ENCODE data around the gene NRARP.

NRARP gene

DNA sequence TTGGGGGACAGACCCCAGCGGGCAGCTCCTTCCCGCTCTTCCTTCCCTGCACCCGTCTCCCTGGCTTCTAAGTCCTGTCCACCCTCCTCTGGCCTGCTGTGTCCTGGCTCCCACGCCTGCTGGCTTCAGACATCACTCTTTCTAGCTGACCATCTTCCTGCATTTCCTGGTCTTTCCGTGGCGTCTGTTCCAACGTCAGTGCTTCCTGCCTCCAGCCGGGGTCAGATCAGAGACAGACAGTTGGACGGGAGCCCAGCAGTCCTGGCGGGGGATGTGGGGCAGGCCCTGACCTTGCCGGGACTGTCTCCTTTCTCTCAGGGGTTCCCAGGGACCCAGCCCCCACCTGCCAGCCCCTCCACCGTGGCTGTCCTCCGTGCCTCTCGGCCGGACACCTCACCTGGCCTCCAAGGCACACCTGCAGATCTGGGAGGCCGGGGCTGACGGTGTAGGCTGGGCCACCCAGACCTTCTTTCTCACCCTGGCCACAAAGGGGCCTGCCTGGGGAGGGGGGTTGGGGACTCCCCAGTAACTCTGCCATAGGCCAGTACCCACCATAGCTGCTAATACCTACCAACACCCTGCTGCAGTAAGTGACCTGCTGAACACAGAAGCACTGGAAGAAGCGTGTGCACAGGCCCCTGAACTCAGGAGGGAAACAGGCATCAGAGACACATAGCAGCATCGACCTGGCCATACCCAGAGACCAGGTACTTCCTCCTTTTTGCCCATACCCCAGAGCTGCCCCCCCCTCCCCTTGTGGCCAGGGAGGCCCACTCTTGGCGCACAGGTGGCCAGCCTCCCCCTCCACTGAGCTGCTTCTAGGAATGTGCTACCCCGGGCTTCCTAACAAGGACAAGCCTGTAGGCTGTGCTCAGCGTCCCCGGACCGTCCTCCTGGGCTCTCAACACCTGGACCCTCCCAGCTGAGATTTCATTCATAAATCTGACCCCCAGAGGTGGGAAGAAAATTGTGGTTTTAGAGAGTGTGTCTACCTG is 5.1 kb downstream of the NRARP start:
- DNase-seq: no peak

DNA sequence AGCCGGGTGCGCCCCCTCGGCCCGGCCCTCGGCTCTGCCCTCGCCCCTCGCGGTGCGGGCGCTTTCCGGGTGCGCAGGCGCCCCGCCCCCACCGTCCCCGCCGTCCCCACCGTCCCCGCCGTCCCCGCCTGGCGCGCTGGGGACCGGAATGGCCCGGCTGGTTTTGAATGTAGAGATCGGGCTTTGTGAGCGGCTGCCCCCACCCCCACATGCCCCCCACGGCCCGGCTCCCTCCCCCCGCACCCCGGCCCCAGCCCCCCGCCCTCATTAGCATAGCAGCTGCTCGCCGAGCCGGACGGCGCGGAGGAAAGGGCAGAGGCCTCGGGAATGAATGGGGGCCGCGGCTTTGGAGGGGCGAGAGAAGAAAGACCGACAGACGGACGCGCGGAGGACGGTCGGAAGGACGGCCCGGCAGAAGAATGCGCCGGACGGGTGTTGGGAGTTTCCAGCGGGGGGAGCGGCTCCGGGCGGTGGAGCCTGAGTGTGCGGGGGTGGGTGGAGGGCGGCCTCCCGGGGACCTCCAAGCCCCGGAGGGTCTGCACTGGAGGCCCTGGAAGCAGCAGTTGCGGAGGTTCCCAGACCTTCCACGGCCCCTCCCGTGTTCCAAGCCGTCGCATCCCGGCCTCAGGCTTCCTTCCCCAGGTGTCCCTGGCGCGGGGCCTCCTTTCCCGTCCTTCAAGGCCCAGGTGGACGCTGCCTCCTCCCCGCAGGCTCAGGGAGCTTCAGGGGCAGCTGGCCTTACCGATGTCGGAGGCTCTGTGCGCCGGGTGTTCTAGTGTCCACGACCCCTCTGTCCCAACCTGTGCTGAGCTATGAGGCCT is 6.0 kb downstream of the NRARP start:
- DNase-seq: no peak

DNA sequence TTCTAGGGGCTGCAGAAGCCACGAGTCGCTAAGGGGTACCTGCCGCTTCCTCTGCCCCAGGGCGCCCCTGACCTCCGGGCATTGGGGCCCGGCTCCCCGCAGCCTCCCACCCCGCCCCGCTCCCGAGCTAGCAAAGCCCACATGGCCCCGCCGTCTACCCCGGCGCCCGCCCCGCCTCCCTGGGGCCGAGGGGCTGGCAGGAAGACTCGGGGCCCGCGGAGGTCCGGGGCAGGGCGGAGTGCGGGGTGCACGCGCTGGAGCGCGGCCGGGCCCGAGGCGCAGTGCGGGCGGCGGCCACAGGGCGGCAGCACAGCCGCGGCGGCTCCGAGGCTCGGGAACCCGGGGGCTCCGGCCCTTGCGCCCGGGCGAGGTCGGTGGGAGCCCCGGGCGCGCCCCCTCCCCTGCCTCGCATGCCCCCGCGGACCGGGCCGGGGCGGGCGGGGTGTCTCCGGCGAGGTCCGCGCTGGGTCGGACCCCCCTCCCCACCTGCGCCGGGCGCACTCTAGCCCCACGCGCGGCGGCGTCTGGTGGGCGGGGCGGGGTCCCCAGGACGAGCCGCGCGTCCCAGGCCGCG is 6.7 kb downstream of the NRARP start:
- DNase-seq: no peak

DNA sequence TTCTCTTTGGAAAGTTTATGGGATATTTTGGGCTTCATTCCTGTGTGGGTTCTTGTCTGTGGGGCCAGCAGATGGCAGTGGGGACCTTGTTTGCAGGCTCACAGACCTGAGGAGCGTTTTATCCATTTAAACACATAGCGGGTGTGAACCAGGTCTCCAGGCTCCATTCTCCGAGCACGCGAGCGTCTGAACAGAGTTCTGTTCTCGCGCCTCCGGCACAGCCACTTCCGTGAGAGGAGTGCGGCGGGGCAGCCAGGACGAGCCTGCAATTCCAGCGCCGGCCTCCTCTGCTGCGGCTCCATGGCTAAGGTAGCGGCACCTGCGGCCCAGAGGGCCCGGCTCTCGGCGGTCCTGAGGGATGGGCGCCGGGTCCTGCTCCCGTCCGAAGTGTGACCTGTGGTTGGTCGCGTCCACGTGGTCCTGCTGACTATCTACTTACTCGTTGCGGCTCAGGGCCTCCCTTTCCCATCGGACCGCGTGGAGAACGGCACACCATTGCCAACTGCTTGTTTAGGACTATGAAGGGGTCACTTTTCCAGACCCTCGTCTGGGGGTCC is 7.3 kb downstream of the NRARP start:
- DNase-seq: peak; percentile 28

DNA sequence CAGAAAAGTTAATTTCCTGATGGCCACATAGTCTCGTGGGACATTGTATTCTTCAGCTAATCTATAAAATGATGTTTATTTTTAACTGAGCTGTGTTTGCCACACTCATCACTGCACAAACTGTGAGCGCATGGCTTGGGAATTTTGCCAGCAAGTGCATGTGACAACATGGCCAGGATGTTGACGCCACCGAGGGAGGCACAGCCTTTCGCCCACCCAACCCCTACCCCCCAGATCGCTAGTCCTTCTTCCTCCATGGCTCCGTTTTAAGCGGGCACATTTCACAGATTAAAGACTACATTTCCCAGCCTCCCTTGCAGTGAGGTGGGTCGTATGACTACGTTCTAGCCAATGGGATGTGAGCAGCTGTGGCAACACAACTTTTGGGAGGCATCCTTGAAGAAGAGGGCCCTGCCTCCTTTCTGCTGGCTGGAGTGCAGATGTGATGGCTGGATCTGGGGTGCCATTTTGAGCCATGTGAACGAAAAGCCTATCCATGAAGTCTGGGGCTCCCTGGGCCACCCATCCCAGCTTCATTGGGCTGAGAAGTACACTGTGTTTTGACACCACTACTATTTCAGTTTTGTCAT is 7.9 kb downstream of the NRARP start:
- DNase-seq: peak; percentile 17

DNA sequence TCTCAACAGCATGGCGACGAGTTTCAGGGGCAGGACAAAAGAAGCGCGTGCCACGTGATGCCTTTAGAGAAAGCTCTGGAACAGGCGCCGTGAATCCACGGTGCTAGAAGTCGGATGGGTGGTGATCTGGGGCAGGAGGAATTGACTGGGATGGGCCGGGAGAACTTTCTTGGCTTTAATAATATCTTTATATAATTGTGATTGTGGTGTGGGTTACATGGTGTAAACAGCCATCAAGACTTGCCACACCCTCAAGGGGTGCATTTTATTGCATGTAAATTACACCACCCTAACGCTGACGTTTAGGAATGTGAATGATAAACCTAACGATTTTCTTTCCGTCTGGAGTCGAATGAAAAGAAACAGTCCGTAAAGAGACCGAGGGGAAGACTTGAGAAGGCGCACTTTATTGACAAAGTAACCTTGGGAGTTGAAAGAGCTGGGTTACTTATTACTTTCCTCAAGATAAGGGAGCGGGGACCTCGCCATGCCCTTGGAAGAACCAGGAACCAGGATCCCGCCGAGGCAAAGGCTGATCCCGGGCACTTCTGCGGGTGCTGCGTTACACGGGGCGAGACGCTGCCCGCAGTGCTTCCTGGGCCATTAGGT is 8.5 kb downstream of the NRARP start:
- no peak for DNase-seq

DNA sequence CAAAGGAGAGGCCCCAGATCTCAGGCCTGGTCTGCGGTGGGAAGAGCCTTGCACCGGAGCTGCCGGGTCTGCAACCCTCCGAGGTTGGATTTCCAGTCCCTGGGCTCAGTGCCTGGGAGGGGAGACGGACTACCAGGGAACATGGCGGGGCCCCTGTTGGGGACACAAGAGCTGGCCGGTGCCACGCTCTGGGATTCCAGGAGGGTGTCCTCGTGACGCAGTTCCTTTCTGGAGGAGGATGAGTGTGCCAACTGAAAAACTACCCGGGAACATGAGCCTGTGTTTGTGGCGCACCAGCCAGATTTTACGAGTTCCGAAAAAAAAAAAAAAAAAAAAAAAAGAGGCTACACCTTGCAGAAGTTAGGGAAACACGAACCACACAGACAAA is 9.0 kb downstream of the NRARP start:
- DNase-seq: no peak

DNA sequence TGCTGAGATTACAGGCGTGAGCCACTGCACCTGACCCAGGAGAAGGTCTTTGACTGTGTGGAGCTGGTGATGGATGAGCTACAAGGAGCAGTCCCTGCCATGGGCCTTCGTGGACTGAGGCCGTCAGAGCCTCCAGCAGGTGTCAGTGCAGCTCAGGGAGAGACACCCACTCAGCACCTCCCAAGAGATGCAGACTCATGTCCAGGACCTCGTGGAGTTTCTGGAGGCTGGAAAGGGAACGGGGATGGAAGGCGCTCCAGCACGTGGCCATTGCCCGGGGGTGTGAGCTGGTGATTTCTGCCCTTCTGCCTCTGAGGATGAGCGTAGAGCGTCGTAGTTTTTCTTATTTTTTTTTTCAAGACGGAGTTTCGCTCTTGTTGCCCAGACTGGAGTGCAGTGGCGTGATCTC is 15.1 kb downstream of the NRARP start:
- DNase-seq: peak; percentile 17

DNA sequence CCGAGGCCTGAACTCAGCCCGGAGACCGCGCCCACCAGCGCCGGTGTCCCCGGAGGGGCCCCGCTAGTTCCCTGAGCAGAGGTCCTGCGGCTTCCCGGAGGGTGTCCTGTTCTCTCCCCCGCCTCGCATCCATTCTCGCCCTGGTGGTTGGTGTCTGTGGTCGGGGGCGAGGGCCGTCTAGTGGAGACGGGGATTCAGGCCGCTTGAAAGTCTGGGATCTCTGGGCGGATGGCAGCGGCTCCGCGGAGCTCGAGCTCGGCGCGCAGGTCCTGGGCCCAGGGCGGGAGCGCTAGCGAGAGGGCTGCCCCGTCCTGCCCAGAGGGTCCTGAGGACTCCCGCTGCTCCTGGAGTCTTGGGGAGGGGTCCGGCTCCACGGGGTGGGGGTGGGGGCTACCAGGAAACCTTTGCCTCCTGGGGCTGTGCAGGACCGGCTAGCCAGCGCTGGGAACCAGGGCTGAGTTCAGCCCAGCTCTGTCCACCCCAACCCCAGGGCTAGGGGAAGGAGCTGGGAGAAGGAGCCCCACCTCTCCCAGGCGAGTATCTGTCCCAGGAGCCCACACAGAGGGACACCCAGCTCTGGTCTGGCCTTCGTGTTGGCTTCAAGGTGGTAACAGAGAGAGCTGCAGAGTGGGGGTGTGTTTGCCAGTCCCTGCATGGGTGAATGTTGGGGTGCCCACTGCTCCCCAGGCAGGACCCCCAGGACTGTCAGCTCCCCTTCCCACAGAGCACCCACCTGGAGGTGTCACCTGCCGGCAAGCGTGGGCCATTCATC is 20.5 kb downstream of the NRARP start:
- no peak for DNase-seq

DNA sequence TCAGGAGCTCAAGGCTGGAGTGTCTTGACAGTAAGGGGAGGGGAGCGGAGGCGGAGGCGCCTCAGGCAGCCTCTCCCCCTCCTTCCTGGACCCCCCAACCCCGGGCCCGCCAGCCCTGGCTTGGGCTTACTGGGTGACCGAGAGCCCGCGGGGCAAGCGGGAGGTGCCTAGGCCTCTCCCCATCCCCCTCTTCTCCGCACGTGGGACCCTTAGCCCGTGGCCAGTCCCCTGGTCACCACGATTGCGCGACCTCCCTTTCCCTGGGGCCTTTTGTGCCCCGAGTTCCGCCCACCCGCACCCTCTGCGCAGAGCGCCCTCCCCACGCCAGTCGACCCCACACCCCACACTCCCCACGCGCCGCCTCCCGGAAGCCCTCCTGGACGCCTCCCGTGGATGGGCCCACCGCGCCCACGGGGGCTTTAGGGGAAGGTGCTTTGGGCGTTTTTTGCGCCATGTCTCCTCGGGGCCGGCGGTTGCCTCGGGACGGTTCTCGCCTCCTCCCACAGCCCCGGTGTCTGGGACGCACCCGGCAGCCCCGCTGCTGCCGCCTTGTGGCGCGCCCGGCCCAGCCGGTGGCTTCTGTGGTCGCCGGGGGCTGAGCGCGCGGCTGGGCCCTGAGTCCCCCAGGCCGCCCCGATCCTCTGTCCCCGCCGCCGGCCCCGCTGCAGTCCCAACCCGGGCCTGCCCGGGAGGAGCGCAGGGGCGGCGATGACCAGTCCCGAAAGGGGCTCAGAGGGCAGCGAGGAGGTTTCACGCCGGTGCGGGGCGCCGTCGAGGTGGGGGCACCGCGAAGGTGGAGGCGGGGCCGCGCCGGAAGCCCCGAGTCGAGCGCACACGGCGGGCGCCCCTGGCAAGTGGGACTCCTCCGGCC is 21.4 kb downstream of the NRARP start:
- DNase-seq: no peak

DNA sequence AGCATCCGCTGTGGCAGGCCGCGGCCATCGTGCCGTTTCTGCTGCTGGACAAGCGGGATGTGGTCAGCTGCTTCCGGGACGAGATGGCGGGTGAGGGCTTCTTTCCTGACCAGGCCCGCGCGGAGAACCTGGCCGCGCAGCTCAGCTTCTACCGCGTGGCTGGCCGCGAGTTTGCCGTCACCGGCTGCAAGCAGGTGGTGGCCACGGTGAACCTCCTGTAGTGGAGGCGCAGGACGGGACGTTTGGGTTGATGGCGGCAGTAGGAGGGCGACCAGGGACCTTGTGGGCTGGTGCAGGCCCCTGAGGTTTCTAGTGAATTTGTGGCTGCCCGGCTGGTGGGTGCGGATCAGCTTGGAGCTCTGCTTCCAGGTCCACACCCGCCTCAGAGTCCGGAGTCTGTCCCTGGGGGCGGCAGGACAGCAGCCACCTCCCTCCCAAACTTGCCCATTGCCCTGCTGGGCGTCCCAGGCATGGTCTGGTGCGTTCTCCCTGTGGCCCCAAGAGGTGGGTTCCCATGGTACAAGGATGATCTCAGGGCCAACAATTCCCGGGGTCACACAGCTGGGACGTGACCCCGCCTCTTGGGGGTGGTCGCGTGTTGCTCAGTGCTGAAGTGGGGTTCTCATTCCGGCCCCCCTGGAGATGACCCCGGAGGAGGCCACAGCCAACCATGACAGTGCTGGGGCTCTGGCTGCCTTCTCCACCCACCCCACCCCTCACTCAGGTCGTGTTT is 22.2 kb downstream of the NRARP start:
- no peak for DNase-seq

DNA sequence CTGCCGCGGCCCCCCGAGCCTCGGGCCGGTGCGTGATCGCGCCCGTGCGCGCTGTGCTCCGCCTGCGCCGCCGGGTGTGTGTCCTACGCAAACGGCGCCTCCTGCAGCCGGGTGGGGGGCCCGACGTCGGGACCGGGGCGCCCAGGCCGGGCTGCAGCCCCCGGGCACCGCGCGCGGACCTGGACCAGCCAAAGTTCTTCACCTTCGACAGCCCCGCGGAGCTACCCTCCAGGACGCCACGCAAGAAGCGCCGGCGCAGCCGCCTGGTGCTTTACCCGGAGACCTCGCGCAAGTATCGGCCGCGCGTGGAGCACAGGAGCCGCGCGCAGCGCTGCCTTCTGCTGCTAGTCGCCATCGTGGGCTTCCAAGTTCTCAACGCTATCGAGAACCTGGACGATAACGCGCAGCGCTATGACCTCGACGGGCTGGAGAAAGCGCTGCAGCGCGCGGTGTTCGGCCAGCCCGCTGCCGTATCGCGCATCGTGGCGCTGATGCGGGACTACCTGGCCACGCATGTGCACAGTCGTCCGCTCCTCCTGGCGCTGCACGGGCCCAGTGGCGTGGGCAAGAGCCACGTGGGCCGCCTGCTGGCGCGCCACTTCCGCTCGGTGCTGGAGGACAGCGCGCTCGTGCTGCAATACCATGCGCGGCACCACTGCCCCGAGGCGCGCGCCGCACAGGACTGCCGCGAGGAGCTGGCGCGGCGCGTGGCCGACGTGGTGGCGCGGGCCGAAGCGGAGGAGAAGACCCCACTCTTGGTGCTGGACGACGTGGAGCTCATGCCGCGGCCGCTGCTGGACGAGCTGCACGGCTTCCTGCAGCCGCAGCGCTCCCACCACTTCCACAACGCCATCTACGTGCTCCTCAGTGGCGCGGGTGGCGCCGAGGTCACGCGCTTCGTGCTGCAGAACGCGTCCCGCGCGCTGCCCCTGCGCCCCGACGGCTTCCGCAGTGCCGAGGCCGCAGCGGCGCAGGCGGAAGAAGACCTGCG is 23.1 kb downstream of the NRARP start:
- no peak for DNase-seq

DNA sequence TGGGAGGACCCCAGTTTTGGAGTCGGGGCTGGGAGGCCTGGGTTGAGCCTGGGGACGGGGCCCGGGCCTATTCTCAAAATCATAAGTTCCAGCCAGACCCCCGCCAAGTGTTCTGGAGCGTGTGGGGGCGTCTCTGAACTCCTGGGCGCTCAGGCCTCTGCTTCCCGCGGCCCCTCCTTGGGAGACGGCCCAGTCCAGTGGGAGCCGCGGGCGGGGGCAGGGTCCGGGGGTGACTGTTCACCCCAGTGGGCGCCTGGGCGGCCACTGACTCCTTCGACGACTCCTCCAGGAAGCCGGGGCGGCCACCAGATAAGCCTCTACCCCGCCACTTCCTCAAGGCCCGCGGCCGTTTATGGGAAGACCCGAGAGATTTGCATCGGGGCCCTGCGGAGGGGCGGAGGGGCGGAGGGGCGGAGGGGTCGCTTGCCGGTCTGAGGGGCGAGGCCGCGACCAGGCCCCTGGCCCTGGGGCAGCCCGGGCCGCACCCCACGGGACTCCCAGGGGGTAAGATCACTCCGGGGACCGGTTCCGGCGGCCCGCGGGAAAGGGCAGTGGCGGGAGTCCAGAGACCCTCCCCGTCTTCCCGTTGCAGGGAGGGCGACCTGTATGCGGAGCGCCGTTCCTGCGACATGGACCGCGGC is 23.9 kb downstream of the NRARP start:
- no peak for DNase-seq

DNA sequence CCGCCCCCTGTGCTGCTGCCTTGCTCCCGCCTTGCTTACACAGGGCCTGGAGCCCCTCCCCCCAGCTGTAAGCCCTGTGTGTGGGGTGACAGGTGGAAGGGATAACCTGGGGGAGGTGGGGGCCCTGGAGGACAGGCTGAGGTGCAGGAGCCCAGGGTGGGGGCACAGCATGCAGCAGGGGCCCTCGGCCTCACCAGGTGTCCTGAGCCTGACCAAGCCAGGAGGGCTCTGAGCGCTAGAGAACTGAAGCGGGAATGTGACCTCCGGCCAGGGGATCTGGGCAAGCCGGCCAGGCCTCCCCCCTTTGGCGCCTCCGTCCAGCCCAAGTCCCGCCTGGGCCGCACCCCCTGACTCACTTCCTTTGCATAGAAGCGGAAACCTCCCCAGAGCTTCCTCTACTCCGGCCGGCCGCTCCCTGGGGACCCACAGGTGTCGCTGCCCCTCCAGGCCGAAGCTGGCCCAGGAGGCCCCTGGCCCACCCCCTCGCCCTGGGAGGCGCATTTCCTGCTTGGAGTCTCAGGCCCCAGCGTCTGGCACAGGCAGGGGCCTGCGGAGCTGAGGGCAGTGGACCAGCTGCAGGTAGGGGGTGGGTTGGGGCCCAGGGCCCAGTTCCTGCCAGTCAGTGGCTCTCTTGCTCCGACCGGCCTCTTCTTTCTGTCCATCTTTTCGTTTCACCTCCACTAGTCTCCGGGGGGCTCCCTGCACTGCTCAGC is 24.6 kb downstream of the NRARP start, which contains the start of gene TOR4A:
Gene TOR4A, plus strand, starts transcription at position 398 of the 713 bp plus-strand sequence. CDS start 964 bp downstream, outside the sequence.
- DNase-seq: peak; percentile 65

DNA sequence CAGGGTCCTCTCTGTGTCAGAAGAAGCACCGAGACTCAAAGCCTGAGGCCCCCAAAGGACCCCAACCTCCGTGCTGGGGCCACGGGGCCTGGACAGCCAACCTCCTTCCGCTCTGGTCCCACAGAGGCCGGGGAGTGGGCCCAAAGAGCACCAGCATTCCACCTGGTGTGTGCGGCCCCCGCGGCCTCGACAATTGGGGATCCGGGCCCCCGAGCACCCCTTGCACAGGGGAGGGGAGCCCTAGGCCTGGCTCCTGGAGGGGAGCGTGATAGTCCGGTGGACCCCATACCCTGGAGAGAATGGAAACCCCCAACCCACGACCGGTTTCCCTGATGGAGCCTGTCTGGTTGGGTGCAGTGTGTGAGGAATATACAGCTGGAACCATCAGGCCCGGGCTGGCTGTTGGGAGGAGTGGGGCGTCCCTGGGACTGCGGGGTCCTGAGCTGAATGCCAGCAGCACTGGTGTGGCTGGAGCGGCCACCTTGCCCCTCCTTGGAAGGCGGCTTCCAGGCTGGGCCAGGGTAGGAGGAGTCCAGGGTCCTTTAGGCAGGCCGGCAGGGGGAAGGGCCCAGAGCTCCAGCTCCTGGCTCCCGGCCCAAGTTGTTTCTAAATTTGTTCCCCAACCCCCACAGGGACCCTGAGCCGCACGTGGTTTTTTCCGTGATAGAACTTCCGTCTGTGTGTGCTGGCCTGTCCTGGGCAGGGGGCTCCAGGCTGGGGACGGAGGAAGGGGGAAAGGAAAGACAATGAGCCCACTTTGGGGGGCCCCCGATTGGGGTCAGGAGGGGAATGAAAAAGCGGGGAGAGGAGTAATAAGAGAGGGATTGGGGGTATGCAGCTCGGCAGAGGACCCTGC is 25.4 kb downstream of the NRARP start:
- peak; percentile 65 for DNase-seq
